WERI-Rb-1 (cell line): Measurements from ENCODE around the gene CDH23.

Source experiments
- DNase-seq: peaks from one replicate; pipeline ENCODE4 v3.0.0-alpha.2; 2020
- H3K27ac ChIP-seq: fragments of 250-450 bp; sonication (Bioruptor Pico); 2 replicates; pipeline ENCODE4 v1.5.1; 2020; ENCODE audit warnings: mild to moderate bottlenecking, moderate library complexity
- H3K27me3 ChIP-seq: fragments of 250-450 bp; sonication (Bioruptor Pico); 2 replicates; pipeline ENCODE4 v1.5.1; 2021; ENCODE audit warnings: mild to moderate bottlenecking, low read depth, moderate library complexity; ENCODE audit not compliant: insufficient read depth, severe bottlenecking
- H3K36me3 ChIP-seq: fragments of 250-450 bp; sonication (Bioruptor Pico); 2 replicates; pipeline ENCODE4 v1.5.1; 2020; ENCODE audit warnings: mild to moderate bottlenecking, moderate library complexity
- H3K4me3 ChIP-seq: 2 replicates; pipeline ENCODE4 v1.5.1; 2011; ENCODE audit warnings: low read depth, mild to moderate bottlenecking, control low read depth, low read length
- H3K9me3 ChIP-seq: fragments of 250-450 bp; sonication (Bioruptor Pico); 2 replicates; pipeline ENCODE4 v1.5.1; 2021; ENCODE audit warnings: mild to moderate bottlenecking, moderate library complexity; ENCODE audit not compliant: severe bottlenecking
- CTCF ChIP-seq: IDR thresholded peaks from 2 replicates; pipeline ENCODE4 v1.5.1; 2011; ENCODE audit warnings: low read depth, mild to moderate bottlenecking, control low read depth, inconsistent platforms, low read length

CDH23 gene

GRCh38 chr10:71522442-71523144 lies 125.9 kb downstream of the CDH23 start:
- H3K36me3 ChIP-seq = peaks cover 37% of the 10 kb centered on the region
- H3K27me3 ChIP-seq = no peaks in the 10 kb centered on the region
- DNase-seq = peak; percentile 66
- no peak overlapping the region for H3K4me3 ChIP-seq
- no peaks in the 10 kb centered on the region for H3K9me3 ChIP-seq
- peak overlapping the region; percentile 86 for H3K27ac ChIP-seq
- TF ChIP-seq CTCF = peak; percentile 69

GRCh38 chr10:71523756-71524155 lies 127.0 kb downstream of the CDH23 start:
- TF ChIP-seq CTCF = no peak

GRCh38 chr10:71525092-71525491 lies 128.4 kb downstream of the CDH23 start:
- Histone ChIP-seq H3K27ac (no peak overlapping the region), H3K9me3 (no peaks in the 10 kb centered on the region), H3K36me3 (peaks cover 34% of the 10 kb centered on the region), H3K27me3 (no peaks in the 10 kb centered on the region), H3K4me3 (no peak overlapping the region)
- TF ChIP-seq CTCF = no peak
- no peak for DNase-seq

More at GRCh38 chr10:71523756-71524155, 127.0 kb downstream of the CDH23 start:
- no peaks in the 10 kb centered on the region for H3K9me3 ChIP-seq
- DNase-seq = no peak
- H3K27me3 ChIP-seq = no peaks in the 10 kb centered on the region
- peaks cover 36% of the 10 kb centered on the region for H3K36me3 ChIP-seq
- H3K4me3 ChIP-seq = no peak overlapping the region
- H3K27ac ChIP-seq = no peak overlapping the region

GRCh38 chr10:71525721-71526120 lies 129.0 kb downstream of the CDH23 start:
- TF ChIP-seq CTCF = no peak
- H3K36me3 ChIP-seq = peaks cover 37% of the 10 kb centered on the region
- H3K27ac ChIP-seq = peak overlapping the region; percentile 56; the same call in 1 of the 2 replicates
- H3K27me3 ChIP-seq = no peaks in the 10 kb centered on the region
- no peak overlapping the region for H3K4me3 ChIP-seq
- H3K9me3 ChIP-seq = no peaks in the 10 kb centered on the region
- no peak for DNase-seq

GRCh38 chr10:71526653-71527052 lies 129.9 kb downstream of the CDH23 start:
- no peaks in the 10 kb centered on the region for H3K27me3 ChIP-seq
- DNase-seq = no peak
- no peak for TF ChIP-seq CTCF

GRCh38 chr10:71527135-71527534 lies 130.4 kb downstream of the CDH23 start:
- Histone ChIP-seq H3K9me3 (no peaks in the 10 kb centered on the region), H3K4me3 (no peak overlapping the region), H3K36me3 (peaks cover 39% of the 10 kb centered on the region), H3K27me3 (no peaks in the 10 kb centered on the region), H3K27ac (peak overlapping the region; percentile 56)
- TF ChIP-seq CTCF = no peak
- DNase-seq = peak; percentile 82

More at GRCh38 chr10:71526653-71527052, 129.9 kb downstream of the CDH23 start:
- H3K36me3 ChIP-seq = peaks cover 39% of the 10 kb centered on the region
- H3K4me3 ChIP-seq = no peak overlapping the region
- H3K9me3 ChIP-seq = no peaks in the 10 kb centered on the region
- H3K27ac ChIP-seq = peak overlapping the region; percentile 56
